PC-3 (cell line): Measurements from ENCODE around the gene DPH3.

ENCODE experiments used
- EZH2 ChIP-seq: fragments of 300-600 bp; sonication (generic); IDR thresholded peaks from one replicate; pipeline ENCODE4 v1.6.1; 2017; ENCODE audit warnings: antibody characterized with exemption, mild to moderate bottlenecking, low read length; ENCODE audit not compliant: unreplicated experiment
- TF ChIP-seq, protein P1 (sequence below): fragments of 300-600 bp; sonication (generic); conservative IDR thresholded peaks from 2 replicates; pipeline ENCODE4 v1.5.1; 2017; ENCODE audit warnings: antibody characterized with exemption, low read depth, mild to moderate bottlenecking, low read length

DNA sequence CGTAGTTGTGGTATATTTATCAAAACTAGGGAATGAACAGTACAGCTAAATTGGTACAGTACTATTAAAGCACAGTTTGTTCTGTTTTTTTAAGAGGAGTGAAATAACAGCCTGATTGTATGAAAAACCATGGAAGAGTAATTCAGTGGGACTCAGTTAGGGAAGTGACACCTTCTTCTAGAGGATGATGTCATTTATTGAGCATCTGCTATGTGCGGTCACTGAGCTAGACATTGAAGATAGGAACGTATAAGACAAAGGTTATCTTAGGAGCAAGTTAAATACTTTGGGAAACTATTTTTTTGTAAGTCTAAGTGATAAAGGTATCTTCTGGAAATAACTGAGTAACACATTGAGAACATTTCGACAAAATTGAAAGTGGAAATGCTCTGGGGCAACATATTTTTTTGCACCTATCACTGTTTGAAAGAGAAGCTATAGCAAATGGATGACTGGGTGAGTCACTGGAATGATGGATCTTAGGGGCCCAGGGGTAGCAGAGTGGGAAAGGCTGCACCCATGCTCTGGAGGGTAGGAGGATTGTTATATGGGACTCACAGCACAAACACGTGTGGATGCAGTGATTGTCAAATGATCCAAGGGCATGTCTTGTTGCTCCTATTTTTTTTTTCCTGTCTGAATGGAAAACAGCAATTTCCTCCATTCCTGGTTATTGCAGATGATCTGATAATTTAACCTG lies 43.2 kb upstream of the DPH3 start:
- TF ChIP-seq, protein P1, sequence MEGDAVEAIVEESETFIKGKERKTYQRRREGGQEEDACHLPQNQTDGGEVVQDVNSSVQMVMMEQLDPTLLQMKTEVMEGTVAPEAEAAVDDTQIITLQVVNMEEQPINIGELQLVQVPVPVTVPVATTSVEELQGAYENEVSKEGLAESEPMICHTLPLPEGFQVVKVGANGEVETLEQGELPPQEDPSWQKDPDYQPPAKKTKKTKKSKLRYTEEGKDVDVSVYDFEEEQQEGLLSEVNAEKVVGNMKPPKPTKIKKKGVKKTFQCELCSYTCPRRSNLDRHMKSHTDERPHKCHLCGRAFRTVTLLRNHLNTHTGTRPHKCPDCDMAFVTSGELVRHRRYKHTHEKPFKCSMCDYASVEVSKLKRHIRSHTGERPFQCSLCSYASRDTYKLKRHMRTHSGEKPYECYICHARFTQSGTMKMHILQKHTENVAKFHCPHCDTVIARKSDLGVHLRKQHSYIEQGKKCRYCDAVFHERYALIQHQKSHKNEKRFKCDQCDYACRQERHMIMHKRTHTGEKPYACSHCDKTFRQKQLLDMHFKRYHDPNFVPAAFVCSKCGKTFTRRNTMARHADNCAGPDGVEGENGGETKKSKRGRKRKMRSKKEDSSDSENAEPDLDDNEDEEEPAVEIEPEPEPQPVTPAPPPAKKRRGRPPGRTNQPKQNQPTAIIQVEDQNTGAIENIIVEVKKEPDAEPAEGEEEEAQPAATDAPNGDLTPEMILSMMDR: no peak
- TF ChIP-seq EZH2: no peak
